Keratinocyte (primary cell): ENCODE measurements around the gene CLSTN2. TPM values are rescaled to one million over a fixed set of nuclear protein-coding genes. Genes with fewer than 3 reads are reported as not detected.
A peak's percentile ranks its signal among the peaks of the same experiment; 100 is the strongest.

Experiments used
- DNase-seq: peaks from one replicate; pipeline ENCODE4 v3.0.0-alpha.2; 2011; ENCODE audit warnings: low read depth, missing footprints, low spot score
- FAIRE-seq: peaks from 2 replicates; lab custom pipeline; 2011; peaks lifted over from hg19 to GRCh38; lab: Jason Lieb, UNC
- H2AFZ ChIP-seq: 2 replicates; pipeline ENCODE4 v1.6.0; 2012; ENCODE audit warnings: low read length, control low read depth, inconsistent platforms; ENCODE audit not compliant: control insufficient read depth
- H3K27ac ChIP-seq: 2 replicates; pipeline ENCODE4 v1.5.1; 2011; ENCODE audit warnings: low read length; ENCODE audit not compliant: control insufficient read depth, insufficient read depth
- H3K27me3 ChIP-seq: 3 replicates; pipeline ENCODE4 v1.6.0; 2011; ENCODE audit warnings: low read length; ENCODE audit not compliant: control insufficient read depth, insufficient read depth; ENCODE audit errors: extremely low read depth
- H3K36me3 ChIP-seq, 2 experiments: 2 replicates in 1 of 2; 3 replicates in 1 of 2; pipeline ENCODE4 v1.5.1; 2011; ENCODE audit warnings: low read length in 2 of 2, mild to moderate bottlenecking in 1 of 2; ENCODE audit not compliant: control insufficient read depth in 2 of 2, insufficient read depth in 2 of 2; ENCODE audit errors: extremely low read depth in 1 of 2
- H3K4me1 ChIP-seq: 3 replicates; pipeline ENCODE4 v1.5.1; 2011; ENCODE audit warnings: low read length; ENCODE audit not compliant: control insufficient read depth, insufficient read depth; ENCODE audit errors: extremely low read depth
- H3K4me2 ChIP-seq: 3 replicates; pipeline ENCODE4 v1.6.0; 2011; ENCODE audit warnings: low read depth, low read length; ENCODE audit not compliant: control insufficient read depth, insufficient read depth; ENCODE audit errors: extremely low read depth
- H3K4me3 ChIP-seq, 3 experiments: fragments of 200-600 bp in 1 of 3; sonication (generic) in 1 of 3; 2 replicates in 2 of 3; 3 replicates in 1 of 3; pipeline ENCODE4 v1.5.1; 2011 to 2016; ENCODE audit warnings: low read length in 3 of 3, mild to moderate bottlenecking in 3 of 3, control low read depth in 2 of 3, inconsistent platforms in 1 of 3, low read depth in 1 of 3, mixed read lengths in 1 of 3, mixed run types in 1 of 3, moderate library complexity in 1 of 3; ENCODE audit not compliant: control insufficient read depth in 2 of 3, insufficient read depth in 2 of 3; ENCODE audit errors: extremely low read depth in 1 of 3
- H3K79me2 ChIP-seq: 2 replicates; pipeline ENCODE4 v1.6.0; 2012; ENCODE audit warnings: low read length; ENCODE audit not compliant: control insufficient read depth, insufficient read depth
- H3K9ac ChIP-seq: 3 replicates; pipeline ENCODE4 v1.6.0; 2011; ENCODE audit warnings: low read length; ENCODE audit not compliant: control insufficient read depth, insufficient read depth; ENCODE audit errors: extremely low read depth
- H3K9me1 ChIP-seq: 3 replicates; pipeline ENCODE4 v1.6.0; 2011; ENCODE audit warnings: low read length; ENCODE audit not compliant: control insufficient read depth, insufficient read depth; ENCODE audit errors: extremely low read depth
- H3K9me3 ChIP-seq: 2 replicates; pipeline ENCODE4 v1.5.1; 2012; ENCODE audit warnings: low read depth, low read length; ENCODE audit not compliant: control insufficient read depth
- H4K20me1 ChIP-seq: 3 replicates; pipeline ENCODE4 v1.6.0; 2011; ENCODE audit warnings: low read length; ENCODE audit not compliant: control insufficient read depth, insufficient read depth; ENCODE audit errors: extremely low read depth
- CTCF ChIP-seq, 3 experiments: IDR thresholded peaks in 1 of 3; conservative IDR thresholded peaks in 1 of 3; optimal IDR thresholded peaks in 1 of 3; 2 replicates in 2 of 3; 3 replicates in 1 of 3; pipeline versions ENCODE3 to v1.5.1; 2011; ENCODE audit warnings: low read length in 3 of 3, mild to moderate bottlenecking in 3 of 3, moderate library complexity in 2 of 3, control low read depth in 1 of 3, inconsistent platforms in 1 of 3; ENCODE audit not compliant: insufficient read depth in 2 of 3; ENCODE audit errors: extremely low read depth in 1 of 3
- EZH2 ChIP-seq: IDR thresholded peaks from one replicate; pipeline ENCODE4 v1.6.1; 2012; ENCODE audit warnings: inconsistent platforms, mild to moderate bottlenecking, low read length, moderate library complexity
- dilution Hi-C: fragments of 300-500 bp; cut with MboI; formaldehyde crosslinking; loops from one replicate; pipeline ENCODE4 v1.7.0; 2020; ENCODE audit warnings: low sequenced_read_pairs; ENCODE audit not compliant: extremely low pct_ligation_motif_present
- polyA plus RNA-seq, 5 experiments: library from polyadenylated mRNA; depleted of rRNA in 3 of 5; stranded (reverse) in 3 of 5; stranded (forward) in 1 of 5; unstranded in 1 of 5; fragments of >200 nt; gene quantifications; 1 replicate in 1 of 5; 2 replicates in 3 of 5; 3 replicates in 1 of 5; pipeline versions ENCODE4 v1.2.1 to v1.2.3, GENCODE V29; 2011 to 2012; ENCODE audit warnings: missing spikeins in 2 of 5, low read depth in 1 of 5, low replicate concordance in 1 of 5

CLSTN2 gene
- polyA plus RNA-seq, 1 donor (not counting 4 experiments of a cell fraction or from before 2014, with no cell fraction given): 0.09 TPM

- no peaks in the 10 kb centered on the region for H3K79me2 ChIP-seq
- peak; percentile 19 to 71 (median 47) for TF ChIP-seq CTCF (optimal IDR thresholded peaks at IDR 0.05 in 1 of 3, IDR thresholded peaks at IDR 0.05 in 1 of 3, conservative IDR thresholded peaks at IDR 0.05 in 1 of 3; ENCODE audit: extremely low read depth in 1 of 3, insufficient read depth in 2 of 3, low read length in 3 of 3)
- no peak for TF ChIP-seq EZH2
- no peak overlapping the region for H3K27ac ChIP-seq
- no peaks in the 10 kb centered on the region for H3K9me1 ChIP-seq
- no peak overlapping the region for H2AFZ ChIP-seq
- H4K20me1 ChIP-seq: no peaks in the 10 kb centered on the region
- H3K36me3 ChIP-seq: no peaks in the 10 kb centered on the region
- H3K9ac ChIP-seq: no peak overlapping the region
- peaks cover 3% of the 10 kb centered on the region for H3K27me3 ChIP-seq
- FAIRE-seq (no peak), DNase-seq (no peak)
- peaks cover 5% of the 10 kb centered on the region for H3K4me1 ChIP-seq
- no peaks in the 10 kb centered on the region for H3K9me3 ChIP-seq
- dilution Hi-C loops: no loop called here
- no peak overlapping the region for H3K4me2 ChIP-seq
- no peak overlapping the region for H3K4me3 ChIP-seq
Measured at GRCh38 chr3:140092848-140093536, 158.0 kb downstream of the CLSTN2 start.

- no peak for TF ChIP-seq CTCF (optimal IDR thresholded peaks at IDR 0.05 in 1 of 3, IDR thresholded peaks at IDR 0.05 in 1 of 3, conservative IDR thresholded peaks at IDR 0.05 in 1 of 3; ENCODE audit: extremely low read depth in 1 of 3, insufficient read depth in 2 of 3, low read length in 3 of 3)
- TF ChIP-seq EZH2: no peak
- no peaks in the 10 kb centered on the region for H3K36me3 ChIP-seq
- H3K27me3 ChIP-seq: peaks cover 3% of the 10 kb centered on the region
- H4K20me1 ChIP-seq: no peaks in the 10 kb centered on the region
- no peak overlapping the region for H3K4me2 ChIP-seq
- H3K79me2 ChIP-seq: no peaks in the 10 kb centered on the region
- FAIRE-seq (peak; percentile 73), DNase-seq (no peak)
- H2AFZ ChIP-seq: no peak overlapping the region
- no peaks in the 10 kb centered on the region for H3K9me3 ChIP-seq
- no peaks in the 10 kb centered on the region for H3K9me1 ChIP-seq
- H3K9ac ChIP-seq: no peak overlapping the region
- H3K27ac ChIP-seq: no peak overlapping the region
- dilution Hi-C loops: no loop called here
- peaks cover 5% of the 10 kb centered on the region for H3K4me1 ChIP-seq
- H3K4me3 ChIP-seq: no peak overlapping the region
Measured at GRCh38 chr3:140093742-140094141, 158.8 kb downstream of the CLSTN2 start.
